Loucy (cell line): ENCODE measurements around the gene HOXB3.

ENCODE experiments used
- EZH2phosphoT487 ChIP-seq: fragments of 200-600 bp; IDR thresholded peaks from 2 replicates; pipeline ENCODE4 v1.6.1; 2018; ENCODE audit warnings: antibody characterized with exemption, mild to moderate bottlenecking, moderate library complexity, borderline replicate concordance
- TF ChIP-seq, protein P1 (sequence below): fragments of 200-600 bp; sonication (generic); conservative IDR thresholded peaks from 2 replicates; pipeline ENCODE4 v1.5.1; 2014; ENCODE audit warnings: mild to moderate bottlenecking, antibody characterized with exemption, low read length

DNA sequence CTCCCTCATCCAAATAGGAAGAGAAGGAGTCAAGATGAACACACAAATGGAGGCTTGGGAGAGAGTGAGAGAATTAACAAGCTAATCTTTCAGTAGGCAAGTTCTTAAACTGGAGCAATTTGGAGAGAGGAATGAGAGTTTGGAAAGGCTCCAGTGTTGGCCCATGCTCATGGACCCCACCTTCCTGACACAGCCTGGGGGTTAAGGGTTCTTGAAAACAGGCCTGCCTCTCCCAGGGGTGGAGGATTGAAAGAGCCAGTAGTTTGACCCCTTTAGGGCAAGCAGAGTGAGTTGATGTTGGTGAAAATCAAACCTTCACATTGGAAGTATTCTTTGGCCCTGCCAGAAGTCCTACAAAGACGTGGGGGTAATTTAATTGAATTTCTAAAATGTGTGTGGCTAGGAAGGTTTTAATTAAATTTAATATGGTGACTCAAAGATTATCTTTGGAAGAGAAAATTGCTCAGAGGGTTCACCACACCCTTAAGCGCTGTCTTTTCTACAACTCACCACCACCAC is 5.8 kb downstream of the HOXB3 start:
- TF ChIP-seq, protein P1, sequence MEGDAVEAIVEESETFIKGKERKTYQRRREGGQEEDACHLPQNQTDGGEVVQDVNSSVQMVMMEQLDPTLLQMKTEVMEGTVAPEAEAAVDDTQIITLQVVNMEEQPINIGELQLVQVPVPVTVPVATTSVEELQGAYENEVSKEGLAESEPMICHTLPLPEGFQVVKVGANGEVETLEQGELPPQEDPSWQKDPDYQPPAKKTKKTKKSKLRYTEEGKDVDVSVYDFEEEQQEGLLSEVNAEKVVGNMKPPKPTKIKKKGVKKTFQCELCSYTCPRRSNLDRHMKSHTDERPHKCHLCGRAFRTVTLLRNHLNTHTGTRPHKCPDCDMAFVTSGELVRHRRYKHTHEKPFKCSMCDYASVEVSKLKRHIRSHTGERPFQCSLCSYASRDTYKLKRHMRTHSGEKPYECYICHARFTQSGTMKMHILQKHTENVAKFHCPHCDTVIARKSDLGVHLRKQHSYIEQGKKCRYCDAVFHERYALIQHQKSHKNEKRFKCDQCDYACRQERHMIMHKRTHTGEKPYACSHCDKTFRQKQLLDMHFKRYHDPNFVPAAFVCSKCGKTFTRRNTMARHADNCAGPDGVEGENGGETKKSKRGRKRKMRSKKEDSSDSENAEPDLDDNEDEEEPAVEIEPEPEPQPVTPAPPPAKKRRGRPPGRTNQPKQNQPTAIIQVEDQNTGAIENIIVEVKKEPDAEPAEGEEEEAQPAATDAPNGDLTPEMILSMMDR = no peak
- TF ChIP-seq EZH2phosphoT487 = no peak
